ENCODE data around the gene NRROS. TPM values are rescaled to one million over a fixed set of nuclear protein-coding genes. Genes with fewer than 3 reads are reported as not detected.

The NRROS gene
- total and polyA plus RNA-seq, 2 of the 13 experiments (the other 11 are each of a cell fraction or from before 2014, with no cell fraction given) = not detected

GRCh38 chr3:196654006-196654734, 14.7 kb downstream of the NRROS start:
- in situ Hi-C loops (cut with HindIII; ENCODE audit: extremely low pct_ligation_motif_present, low pct_unique_long_range_greater_than_20kb) = no loop called here
- CTCF ChIA-PET (ENCODE audit: low intra/inter-chr PET ratio, low total read pairs) = no interaction called here
- H3K4me3 ChIP-seq (replicated peaks in 1 of 3; ENCODE audit: insufficient read depth in 1 of 3, low read depth in 2 of 3, low read length in 3 of 3) = no peak overlapping the region
- ATAC-seq (no peak), DNase-seq (ENCODE audit: low spot score) (no peak), FAIRE-seq (no peak)
- WGBS (ENCODE audit: low lambda C conversion rate) = 52% methylated on average over 11 of the region's 12 CpGs
- intact Hi-C loops (cut with micrococcal nuclease; ENCODE audit: unreplicated experiment) = no loop called here
- H3K4me2 ChIP-seq (ENCODE audit: low read depth, low read length) = no peak overlapping the region
- H2AFZ ChIP-seq (ENCODE audit: low read length) = no peak overlapping the region
- no peak overlapping the region for H3K27ac ChIP-seq (ENCODE audit: extremely low read length, insufficient read depth, low read length)
- no TSS peak for BruUV-seq (replicated peaks)
- POLR2A ChIA-PET = no interaction called here
- no peak overlapping the region for H3K9ac ChIP-seq (ENCODE audit: insufficient read depth, low read depth, low read length)
- peaks cover 4 to 28% of the 10 kb centered on the region in 2 experiments; a peak in 4 of 5 replicates for H3K27me3 ChIP-seq (ENCODE audit: control insufficient read depth in 1 of 2, insufficient read depth in 2 of 2, low read length in 2 of 2)
- H3K4me1 ChIP-seq (ENCODE audit: insufficient read depth, low read length) = peaks cover 8% of the 10 kb centered on the region; the same call in 1 of the 2 replicates
- H3K9me3 ChIP-seq (ENCODE audit: low read length) = no peaks in the 10 kb centered on the region
- no peaks in the 10 kb centered on the region for H3K36me3 ChIP-seq (replicated peaks in 1 of 2; ENCODE audit: control insufficient read depth in 1 of 2, insufficient read depth in 2 of 2, low read length in 2 of 2)
- no peaks in the 10 kb centered on the region for H4K20me1 ChIP-seq (ENCODE audit: insufficient read depth, low read length)
- H3K79me2 ChIP-seq (ENCODE audit: insufficient read depth, low read length) = no peaks in the 10 kb centered on the region
- TF ChIP-seq ZNF761 (CRISPR knock-in tag; conservative IDR thresholded peaks at IDR 0.05) = no peak
- TF ChIP-seq MXD3 (CRISPR knock-in tag; IDR thresholded peaks at IDR 0.05) = no peak
- no peak for TF ChIP-seq ATF4 (CRISPR knock-in tag; IDR thresholded peaks at IDR 0.05)
- no peak for TF ChIP-seq HOXA3 (CRISPR knock-in tag; IDR thresholded peaks at IDR 0.05)
- TF ChIP-seq NFAT5 (CRISPR knock-in tag; IDR thresholded peaks at IDR 0.05) = no peak
- TF ChIP-seq PREB (CRISPR knock-in tag; IDR thresholded peaks at IDR 0.05) = no peak
- TF ChIP-seq NR2F2 (IDR thresholded peaks at IDR 0.05; ENCODE audit: borderline replicate concordance, low read depth) = no peak
- TF ChIP-seq ZSCAN25 (CRISPR knock-in tag; IDR thresholded peaks at IDR 0.05) = no peak
- no peak for TF ChIP-seq ZNF781 (CRISPR knock-in tag; IDR thresholded peaks at IDR 0.05; ENCODE audit: borderline replicate concordance, not compliant biosample characterization)
- no peak for TF ChIP-seq ZNF740 (CRISPR knock-in tag; IDR thresholded peaks at IDR 0.05)
- no peak for TF ChIP-seq FOXJ3 (CRISPR knock-in tag; IDR thresholded peaks at IDR 0.05; ENCODE audit: borderline replicate concordance)
- TF ChIP-seq USF2 (IDR thresholded peaks at IDR 0.05; ENCODE audit: low read depth, low read length) = no peak
- TF ChIP-seq USF2 (CRISPR knock-in tag; IDR thresholded peaks at IDR 0.05; ENCODE audit: borderline replicate concordance) = no peak

All from HepG2 (cell line).